Testis (tissue), 2 donors: Measurements from ENCODE around the gene DOHH.

Experiments
- CTCF ChIP-seq, 3 experiments: fragments of 450-650 bp in 2 of 3; fragments of 200-600 bp in 1 of 3; sonication (generic) in 1 of 3; IDR thresholded peaks; one replicate each; pipeline ENCODE4 v1.5.1; 2016 to 2019; ENCODE audit warnings: antibody characterized with exemption in 3 of 3, mild to moderate bottlenecking in 2 of 3, moderate library complexity in 1 of 3
- POLR2A ChIP-seq: fragments of 450-650 bp; IDR thresholded peaks from one replicate; pipeline ENCODE4 v1.6.1; 2017; ENCODE audit warnings: antibody characterized with exemption, mild to moderate bottlenecking, moderate library complexity

- TF ChIP-seq POLR2A, result no peak
- TF ChIP-seq CTCF (IDR thresholded peaks at IDR 0.05), result no peak
These were observed 32.3 kb downstream of the DOHH start for GRCh38 chr19:3468211-3468610.
